HepG2 (cell line): Measurements from ENCODE around the gene LINC00237. TPM values are rescaled to one million over a fixed set of nuclear protein-coding genes. Genes with fewer than 3 reads are reported as not detected.

Experiments
- ATAC-seq: fragments of 200-7000 bp; cut with Tn5 transposase; 3 replicates; pipeline ENCODE4 v1.9.1; 2020; ENCODE audit warnings: mild to moderate bottlenecking, moderate library complexity
- BruUV-seq: library from RNA; stranded (reverse); fragments of 400-500 nt; replicated peaks from 2 replicates; lab custom pipeline; 2021; lab: Mats Ljungman, UMichigan
- CTCF ChIA-PET: fragments of 300-600 bp; formaldehyde crosslinking; extraction: SDS; loops from one replicate; lab custom pipeline; 2021; ENCODE audit warnings: low total read pairs, inconsistent platforms, low intra/inter-chr PET ratio; lab: Yijun Ruan, JAX
- POLR2A ChIA-PET: fragments of 350-600 bp; sonication (Branson Sonifier 250); formaldehyde crosslinking; loops from one replicate; lab custom pipeline; 2020; ENCODE audit warnings: antibody characterized with exemption, inconsistent platforms; lab: Yijun Ruan, JAX
- DNase-seq: peaks from one replicate; pipeline ENCODE4 v3.0.0-alpha.2; 2015; ENCODE audit warnings: low spot score
- FAIRE-seq: peaks from 3 replicates; lab custom pipeline; 2011; peaks lifted over from hg19 to GRCh38; lab: Jason Lieb, UNC
- H2AFZ ChIP-seq: one replicate; pipeline ENCODE4 v1.6.1; 2011; ENCODE audit warnings: low read length, inconsistent platforms
- H3K27ac ChIP-seq: fragments of 300-600 bp; 3 replicates; pipeline ENCODE4 v1.8.0; 2011; ENCODE audit warnings: mixed run types, mild to moderate bottlenecking, mixed read lengths, low read length, inconsistent platforms; ENCODE audit not compliant: insufficient read depth; ENCODE audit errors: extremely low read length
- H3K27me3 ChIP-seq, 2 experiments: fragments of 200-600 bp in 1 of 2; 2 replicates in 1 of 2; 3 replicates in 1 of 2; pipeline versions ENCODE4 v1.6.0 to v1.8.0; 2011; ENCODE audit warnings: low read length in 2 of 2, mild to moderate bottlenecking in 2 of 2, moderate library complexity in 2 of 2, inconsistent platforms in 1 of 2; ENCODE audit not compliant: insufficient read depth in 2 of 2, control insufficient read depth in 1 of 2
- H3K36me3 ChIP-seq, 2 experiments: fragments of 200-600 bp in 1 of 2; replicated peaks in 1 of 2; 2 replicates in 1 of 2; 3 replicates in 1 of 2; pipeline versions ENCODE4 v1.5.1 to v1.8.0; 2011; ENCODE audit warnings: low read length in 2 of 2, inconsistent platforms in 1 of 2; ENCODE audit not compliant: insufficient read depth in 2 of 2, control insufficient read depth in 1 of 2
- H3K4me1 ChIP-seq: 2 replicates; pipeline ENCODE4 v1.5.1; 2012; ENCODE audit warnings: low read length, inconsistent platforms; ENCODE audit not compliant: insufficient read depth
- H3K4me2 ChIP-seq: 2 replicates; pipeline ENCODE4 v1.6.0; 2011; ENCODE audit warnings: low read depth, low read length, inconsistent platforms
- H3K4me3 ChIP-seq, 3 experiments: fragments of 200-600 bp in 1 of 3; sonication (generic), shearing (Covaris generic) in 1 of 3; replicated peaks in 1 of 3; 2 replicates each; pipeline ENCODE4 v1.5.1; 2011 to 2016; ENCODE audit warnings: low read length in 3 of 3, inconsistent platforms in 2 of 3, low read depth in 2 of 3, mild to moderate bottlenecking in 2 of 3, control low read depth in 1 of 3, mixed read lengths in 1 of 3; ENCODE audit not compliant: insufficient read depth in 1 of 3
- H3K79me2 ChIP-seq: one replicate; pipeline ENCODE4 v1.6.1; 2011; ENCODE audit warnings: low read length, inconsistent platforms; ENCODE audit not compliant: insufficient read depth
- H3K9ac ChIP-seq: 2 replicates; pipeline ENCODE4 v1.6.0; 2011; ENCODE audit warnings: mild to moderate bottlenecking, low read depth, low read length, inconsistent platforms; ENCODE audit not compliant: insufficient read depth
- H3K9me3 ChIP-seq: 2 replicates; pipeline ENCODE4 v1.5.1; 2012; ENCODE audit warnings: mild to moderate bottlenecking, low read length
- H4K20me1 ChIP-seq: 2 replicates; pipeline ENCODE4 v1.6.0; 2011; ENCODE audit warnings: inconsistent platforms, mild to moderate bottlenecking, low read length, moderate library complexity; ENCODE audit not compliant: insufficient read depth
- MBD4 ChIP-seq: IDR thresholded peaks from 2 replicates; pipeline ENCODE4 v1.6.1; 2012; ENCODE audit warnings: low read length, inconsistent platforms, borderline replicate concordance
- NCOR1 ChIP-seq: fragments of 200-600 bp; sonication (generic); IDR thresholded peaks from 2 replicates; pipeline ENCODE4 v1.7.0; 2017; ENCODE audit warnings: antibody characterized with exemption, low read length, borderline replicate concordance
- POLR2A ChIP-seq, 2 experiments: IDR thresholded peaks; 2 replicates each; pipeline ENCODE4 v1.6.1; 2011; ENCODE audit warnings: low read depth in 2 of 2, low read length in 2 of 2, mild to moderate bottlenecking in 1 of 2, moderate library complexity in 1 of 2; ENCODE audit not compliant: insufficient read depth in 1 of 2
- YEATS4 ChIP-seq: sonication (generic); formaldehyde crosslinking; IDR thresholded peaks from 2 replicates; pipeline ENCODE4 v1.4.0; 2020; ENCODE audit warnings: missing genetic modification reagents, borderline replicate concordance
- ZBTB7B ChIP-seq: sonication (generic); formaldehyde crosslinking; IDR thresholded peaks from 2 replicates; pipeline ENCODE4 v1.4.0; 2020; ENCODE audit warnings: missing genetic modification reagents
- ZNF468 ChIP-seq: sonication (generic); formaldehyde crosslinking; IDR thresholded peaks from 2 replicates; pipeline ENCODE4 v1.8.0; 2022; ENCODE audit warnings: mild to moderate bottlenecking, moderate library complexity, missing genetic modification reagents
- ZNF747 ChIP-seq: sonication (generic); formaldehyde crosslinking; IDR thresholded peaks from 2 replicates; pipeline ENCODE4 v1.8.1; 2023; ENCODE audit warnings: missing genetic modification reagents, mild to moderate bottlenecking, borderline replicate concordance
- ZNF768 ChIP-seq: sonication (generic); formaldehyde crosslinking; IDR thresholded peaks from 2 replicates; pipeline ENCODE4 v1.4.0; 2020; ENCODE audit warnings: missing genetic modification reagents
- WGBS: methylation state at CpG from one replicate; pipeline ENCODE4 v1.1.6; 2017; ENCODE audit warnings: low lambda C conversion rate; 5-methylcytosine and 5-hydroxymethylcytosine counted together
- in situ Hi-C: cut with HindIII; loops from 2 replicates; pipeline ENCODE4 v1.10.0; 2017; ENCODE audit warnings: low pct_unique_long_range_greater_than_20kb; ENCODE audit not compliant: extremely low pct_ligation_motif_present
- intact Hi-C: fragments of 100-400 bp; cut with micrococcal nuclease; formaldehyde crosslinking; loops from one replicate; pipeline ENCODE4 v1.10.0; 2022; ENCODE audit not compliant: unreplicated experiment
- polyA plus RNA-seq, 8 experiments: library from polyadenylated mRNA; depleted of rRNA in 3 of 8; stranded (reverse) in 7 of 8; unstranded in 1 of 8; fragments of >200 nt; fragmentation: Illumina TruSeq in 4 of 8; extraction: Trizol in 4 of 8; gene quantifications; 2 replicates each; pipeline versions ENCODE4 v1.2.1 to v1.2.3, GENCODE V29; 2011 to 2016; ENCODE audit warnings: low read depth in 4 of 8, missing spikeins in 1 of 8, mixed read lengths in 1 of 8; ENCODE audit not compliant: insufficient read depth in 1 of 8
- total RNA-seq, 5 experiments: library from RNA; depleted of rRNA; stranded (reverse); fragments of >200 nt; fragmentation: Illumina TruSeq; extraction: Trizol; gene quantifications; 2 replicates each; pipeline ENCODE4 v1.2.3, GENCODE V29; 2016; ENCODE audit warnings: low read depth in 1 of 5
- TF ChIP-seq, protein P1 (sequence below): sonication (generic); formaldehyde crosslinking; IDR thresholded peaks from 2 replicates; pipeline ENCODE4 v1.5.0; 2020; ENCODE audit warnings: mild to moderate bottlenecking, missing genetic modification reagents, borderline replicate concordance

Gene LINC00237
- total and polyA plus RNA-seq, 2 of the 13 experiments (the other 11 are each of a cell fraction or from before 2014, with no cell fraction given): not detected

DNA sequence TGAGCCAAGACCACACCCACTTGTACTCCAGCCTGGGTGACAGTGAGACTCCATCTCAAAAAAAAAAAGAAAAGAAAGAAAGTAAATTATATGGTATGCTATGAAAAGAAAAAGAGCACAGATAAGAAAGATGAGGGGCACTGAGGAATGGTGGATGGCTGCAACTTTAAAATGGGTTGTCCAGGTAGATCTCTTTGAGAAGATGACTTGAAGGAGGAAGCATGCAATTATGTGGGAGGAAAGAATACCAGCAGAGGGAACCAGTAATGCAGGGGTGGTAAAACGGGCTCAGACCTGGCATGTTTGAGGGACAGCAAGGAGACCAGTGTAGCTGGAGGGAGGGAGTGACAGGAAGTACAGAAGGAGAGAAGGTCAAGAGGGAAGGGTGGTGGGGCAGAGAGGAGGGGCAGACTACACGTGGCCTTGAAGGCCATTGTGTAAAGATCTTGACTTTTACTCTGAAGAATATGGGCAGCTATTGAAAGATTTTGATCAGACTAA is 22.3 kb downstream of the LINC00237 start:
- ChIA-PET CTCF (no interaction called here), POLR2A (no interaction called here)
- 38% methylated on average over 2 of the region's 2 CpGs for WGBS
- Histone ChIP-seq H3K27me3 (no peaks in the 10 kb centered on the region), H2AFZ (no peak overlapping the region), H4K20me1 (no peaks in the 10 kb centered on the region), H3K4me3 (no peak overlapping the region), H3K79me2 (no peaks in the 10 kb centered on the region), H3K36me3 (no peaks in the 10 kb centered on the region), H3K27ac (no peak overlapping the region), H3K4me2 (no peak overlapping the region), H3K9ac (no peak overlapping the region), H3K4me1 (peaks cover 36% of the 10 kb centered on the region), H3K9me3 (no peaks in the 10 kb centered on the region)
- no TSS peak for BruUV-seq
- no peak for DNase-seq
- in situ Hi-C loops: no loop called here
- intact Hi-C loops: no loop called here
- no peak for ATAC-seq
- no peak for FAIRE-seq
- no peak for TF ChIP-seq ZNF468 (CRISPR knock-in tag)
- 0 out of 2 replicates have a peak, but pooled peaks have one; percentile 29 for TF ChIP-seq ZNF747 (CRISPR knock-in tag)
- TF ChIP-seq ZBTB7B (CRISPR knock-in tag): no peak

DNA sequence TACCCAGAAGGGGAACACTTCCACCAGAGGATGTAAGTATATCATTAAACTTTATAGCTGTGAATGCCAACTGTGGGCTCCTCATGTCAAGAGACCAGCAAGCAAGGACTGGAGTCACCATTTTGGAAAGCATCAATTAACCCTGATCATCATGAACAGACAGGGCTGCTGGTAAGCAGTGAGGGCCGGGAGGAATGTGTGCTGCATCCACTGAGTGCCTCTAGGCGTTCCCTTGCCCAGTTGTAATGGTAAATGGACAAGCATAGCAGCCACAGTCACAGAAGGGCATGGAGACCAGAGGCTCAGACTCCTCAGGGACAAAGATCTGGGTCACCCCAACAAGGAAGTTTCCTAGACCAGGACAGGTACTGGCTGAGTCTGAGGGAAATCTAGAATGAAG is 23.6 kb downstream of the LINC00237 start:
- Histone ChIP-seq H3K36me3 (no peaks in the 10 kb centered on the region), H3K79me2 (no peaks in the 10 kb centered on the region), H3K27me3 (no peaks in the 10 kb centered on the region), H3K9ac (no peak overlapping the region), H3K4me3 (no peak overlapping the region), H3K4me1 (peaks cover 39% of the 10 kb centered on the region), H3K27ac (no peak overlapping the region), H2AFZ (no peak overlapping the region), H3K4me2 (no peak overlapping the region), H3K9me3 (no peaks in the 10 kb centered on the region), H4K20me1 (no peaks in the 10 kb centered on the region)
- ChIA-PET CTCF (no interaction called here), POLR2A (no interaction called here)
- BruUV-seq: no TSS peak
- intact Hi-C loops: no loop called here
- FAIRE-seq (no peak), DNase-seq (no peak), ATAC-seq (peak; percentile 42; the same call in 2 of the 3 replicates)
- 63% methylated on average over 2 of the region's 2 CpGs for WGBS
- in situ Hi-C loops: no loop called here
- TF ChIP-seq NCOR1: no peak
- no peak for TF ChIP-seq ZNF768 (CRISPR knock-in tag)
- no peak for TF ChIP-seq POLR2A (IDR thresholded peaks at IDR 0.05; ENCODE audit: insufficient read depth in 1 of 2, low read depth in 2 of 2, low read length in 2 of 2)
- TF ChIP-seq, protein P1, sequence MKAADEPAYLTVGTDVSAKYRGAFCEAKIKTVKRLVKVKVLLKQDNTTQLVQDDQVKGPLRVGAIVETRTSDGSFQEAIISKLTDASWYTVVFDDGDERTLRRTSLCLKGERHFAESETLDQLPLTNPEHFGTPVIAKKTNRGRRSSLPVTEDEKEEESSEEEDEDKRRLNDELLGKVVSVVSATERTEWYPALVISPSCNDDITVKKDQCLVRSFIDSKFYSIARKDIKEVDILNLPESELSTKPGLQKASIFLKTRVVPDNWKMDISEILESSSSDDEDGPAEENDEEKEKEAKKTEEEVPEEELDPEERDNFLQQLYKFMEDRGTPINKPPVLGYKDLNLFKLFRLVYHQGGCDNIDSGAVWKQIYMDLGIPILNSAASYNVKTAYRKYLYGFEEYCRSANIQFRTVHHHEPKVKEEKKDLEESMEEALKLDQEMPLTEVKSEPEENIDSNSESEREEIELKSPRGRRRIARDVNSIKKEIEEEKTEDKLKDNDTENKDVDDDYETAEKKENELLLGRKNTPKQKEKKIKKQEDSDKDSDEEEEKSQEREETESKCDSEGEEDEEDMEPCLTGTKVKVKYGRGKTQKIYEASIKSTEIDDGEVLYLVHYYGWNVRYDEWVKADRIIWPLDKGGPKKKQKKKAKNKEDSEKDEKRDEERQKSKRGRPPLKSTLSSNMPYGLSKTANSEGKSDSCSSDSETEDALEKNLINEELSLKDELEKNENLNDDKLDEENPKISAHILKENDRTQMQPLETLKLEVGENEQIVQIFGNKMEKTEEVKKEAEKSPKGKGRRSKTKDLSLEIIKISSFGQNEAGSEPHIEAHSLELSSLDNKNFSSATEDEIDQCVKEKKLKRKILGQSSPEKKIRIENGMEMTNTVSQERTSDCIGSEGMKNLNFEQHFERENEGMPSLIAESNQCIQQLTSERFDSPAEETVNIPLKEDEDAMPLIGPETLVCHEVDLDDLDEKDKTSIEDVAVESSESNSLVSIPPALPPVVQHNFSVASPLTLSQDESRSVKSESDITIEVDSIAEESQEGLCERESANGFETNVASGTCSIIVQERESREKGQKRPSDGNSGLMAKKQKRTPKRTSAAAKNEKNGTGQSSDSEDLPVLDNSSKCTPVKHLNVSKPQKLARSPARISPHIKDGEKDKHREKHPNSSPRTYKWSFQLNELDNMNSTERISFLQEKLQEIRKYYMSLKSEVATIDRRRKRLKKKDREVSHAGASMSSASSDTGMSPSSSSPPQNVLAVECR (CRISPR knock-in tag): no peak
- TF ChIP-seq YEATS4 (CRISPR knock-in tag): no peak
- TF ChIP-seq MBD4: no peak
